NCI-H2227 (cell line): ENCODE measurements around the gene COBLL1.

Experiments used
- DNase-seq: peaks from one replicate; lab custom pipeline; 2025; ENCODE audit not compliant: unreplicated experiment; lab: John Stamatoyannopoulos, UW

The COBLL1 gene

GRCh38 chr2:164644036-164644700, 197.5 kb downstream of the COBLL1 start:
- DNase-seq = no peak

GRCh38 chr2:164642946-164643555, 198.6 kb downstream of the COBLL1 start:
- no peak for DNase-seq

- DNase-seq = peak; percentile 34
Measured at GRCh38 chr2:164642268-164642667, 199.4 kb downstream of the COBLL1 start.
